ENCODE results near the gene NUDT14. TPM values are rescaled to one million over a fixed set of nuclear protein-coding genes. Genes with fewer than 3 reads are reported as not detected.

The NUDT14 gene
- total and polyA plus RNA-seq, 2 experiments from 2014 or later, result 14.8 to 38.4 TPM

DNA sequence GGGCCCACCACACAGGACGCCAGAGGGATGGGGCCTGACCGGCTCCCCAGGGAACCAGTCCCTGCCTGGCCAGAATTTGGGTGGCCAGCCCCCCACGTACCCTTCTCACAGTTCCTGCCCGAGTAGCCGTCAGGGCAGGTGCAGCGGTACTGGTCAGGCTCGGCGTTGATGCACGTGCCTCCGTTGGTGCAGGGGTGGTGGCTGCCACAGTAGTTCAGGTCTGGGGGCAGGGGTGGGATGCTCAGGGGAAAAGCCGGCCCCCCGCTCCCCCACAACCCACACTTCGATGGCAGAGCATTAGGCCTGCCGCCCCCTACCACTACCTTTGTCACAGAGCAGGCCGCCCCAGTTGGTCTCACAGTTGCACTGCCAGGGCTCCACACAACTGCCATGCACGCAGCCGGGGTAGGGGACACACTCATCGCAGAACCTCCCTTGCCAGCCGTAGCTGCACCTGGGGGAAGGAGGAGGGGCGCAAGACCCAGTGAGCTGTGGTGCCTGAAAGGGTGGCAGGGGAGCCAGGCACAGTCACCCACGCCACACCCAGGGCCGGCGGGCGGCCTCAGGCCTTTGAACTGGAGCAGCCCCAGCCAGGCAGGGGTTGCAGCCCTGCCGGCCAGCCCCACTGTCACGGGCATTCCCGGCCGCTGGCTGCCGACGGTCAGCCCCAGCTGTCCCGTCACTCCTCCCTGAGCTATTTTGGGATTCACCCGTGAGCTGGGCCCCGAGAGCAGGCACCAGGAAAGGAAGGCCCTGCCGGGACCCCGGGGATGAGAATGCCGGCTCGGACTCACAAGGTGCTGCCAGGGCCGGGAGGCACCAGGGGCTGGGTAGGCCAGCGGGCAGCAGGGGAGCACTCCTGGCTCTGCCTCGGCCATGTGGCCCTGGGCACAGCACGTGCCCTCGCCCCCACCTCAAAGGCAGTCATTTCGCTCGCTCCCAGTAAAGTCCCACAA lies 29.0 kb downstream of the NUDT14 start:
- peaks cover 2% of the 10 kb centered on the region; the same call in 1 of the 3 replicates for H3K4me1 Mint-ChIP-seq
- TF ChIP-seq CREB1 (CRISPR knock-in tag; IDR thresholded peaks at IDR 0.05; ENCODE audit: low read depth), result no peak
- TF ChIP-seq STAT1 (IDR thresholded peaks at IDR 0.05; ENCODE audit: unreplicated experiment), result no peak
- TF ChIP-seq, protein P1, sequence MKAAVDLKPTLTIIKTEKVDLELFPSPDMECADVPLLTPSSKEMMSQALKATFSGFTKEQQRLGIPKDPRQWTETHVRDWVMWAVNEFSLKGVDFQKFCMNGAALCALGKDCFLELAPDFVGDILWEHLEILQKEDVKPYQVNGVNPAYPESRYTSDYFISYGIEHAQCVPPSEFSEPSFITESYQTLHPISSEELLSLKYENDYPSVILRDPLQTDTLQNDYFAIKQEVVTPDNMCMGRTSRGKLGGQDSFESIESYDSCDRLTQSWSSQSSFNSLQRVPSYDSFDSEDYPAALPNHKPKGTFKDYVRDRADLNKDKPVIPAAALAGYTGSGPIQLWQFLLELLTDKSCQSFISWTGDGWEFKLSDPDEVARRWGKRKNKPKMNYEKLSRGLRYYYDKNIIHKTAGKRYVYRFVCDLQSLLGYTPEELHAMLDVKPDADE (IDR thresholded peaks at IDR 0.05), result no peak
- TF ChIP-seq NANOG (IDR thresholded peaks at IDR 0.05; ENCODE audit: borderline replicate concordance), result no peak
- TF ChIP-seq EZH2phosphoT487 (IDR thresholded peaks at IDR 0.05; ENCODE audit: unreplicated experiment), result no peak
- no peak for TF ChIP-seq JUNB (IDR thresholded peaks at IDR 0.05; ENCODE audit: unreplicated experiment)
- no peak for TF ChIP-seq ZNF114 (CRISPR knock-in tag; IDR thresholded peaks at IDR 0.05)
- TF ChIP-seq CTCF (conservative IDR thresholded peaks at IDR 0.05; ENCODE audit: low read depth in 2 of 2), result no peak
- TF ChIP-seq POLR2AphosphoS5 (IDR thresholded peaks at IDR 0.05; ENCODE audit: low read depth), result no peak
- TF ChIP-seq, protein P2, sequence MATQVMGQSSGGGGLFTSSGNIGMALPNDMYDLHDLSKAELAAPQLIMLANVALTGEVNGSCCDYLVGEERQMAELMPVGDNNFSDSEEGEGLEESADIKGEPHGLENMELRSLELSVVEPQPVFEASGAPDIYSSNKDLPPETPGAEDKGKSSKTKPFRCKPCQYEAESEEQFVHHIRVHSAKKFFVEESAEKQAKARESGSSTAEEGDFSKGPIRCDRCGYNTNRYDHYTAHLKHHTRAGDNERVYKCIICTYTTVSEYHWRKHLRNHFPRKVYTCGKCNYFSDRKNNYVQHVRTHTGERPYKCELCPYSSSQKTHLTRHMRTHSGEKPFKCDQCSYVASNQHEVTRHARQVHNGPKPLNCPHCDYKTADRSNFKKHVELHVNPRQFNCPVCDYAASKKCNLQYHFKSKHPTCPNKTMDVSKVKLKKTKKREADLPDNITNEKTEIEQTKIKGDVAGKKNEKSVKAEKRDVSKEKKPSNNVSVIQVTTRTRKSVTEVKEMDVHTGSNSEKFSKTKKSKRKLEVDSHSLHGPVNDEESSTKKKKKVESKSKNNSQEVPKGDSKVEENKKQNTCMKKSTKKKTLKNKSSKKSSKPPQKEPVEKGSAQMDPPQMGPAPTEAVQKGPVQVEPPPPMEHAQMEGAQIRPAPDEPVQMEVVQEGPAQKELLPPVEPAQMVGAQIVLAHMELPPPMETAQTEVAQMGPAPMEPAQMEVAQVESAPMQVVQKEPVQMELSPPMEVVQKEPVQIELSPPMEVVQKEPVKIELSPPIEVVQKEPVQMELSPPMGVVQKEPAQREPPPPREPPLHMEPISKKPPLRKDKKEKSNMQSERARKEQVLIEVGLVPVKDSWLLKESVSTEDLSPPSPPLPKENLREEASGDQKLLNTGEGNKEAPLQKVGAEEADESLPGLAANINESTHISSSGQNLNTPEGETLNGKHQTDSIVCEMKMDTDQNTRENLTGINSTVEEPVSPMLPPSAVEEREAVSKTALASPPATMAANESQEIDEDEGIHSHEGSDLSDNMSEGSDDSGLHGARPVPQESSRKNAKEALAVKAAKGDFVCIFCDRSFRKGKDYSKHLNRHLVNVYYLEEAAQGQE (IDR thresholded peaks at IDR 0.05; ENCODE audit: unreplicated experiment), result no peak
- TF ChIP-seq, protein P3, sequence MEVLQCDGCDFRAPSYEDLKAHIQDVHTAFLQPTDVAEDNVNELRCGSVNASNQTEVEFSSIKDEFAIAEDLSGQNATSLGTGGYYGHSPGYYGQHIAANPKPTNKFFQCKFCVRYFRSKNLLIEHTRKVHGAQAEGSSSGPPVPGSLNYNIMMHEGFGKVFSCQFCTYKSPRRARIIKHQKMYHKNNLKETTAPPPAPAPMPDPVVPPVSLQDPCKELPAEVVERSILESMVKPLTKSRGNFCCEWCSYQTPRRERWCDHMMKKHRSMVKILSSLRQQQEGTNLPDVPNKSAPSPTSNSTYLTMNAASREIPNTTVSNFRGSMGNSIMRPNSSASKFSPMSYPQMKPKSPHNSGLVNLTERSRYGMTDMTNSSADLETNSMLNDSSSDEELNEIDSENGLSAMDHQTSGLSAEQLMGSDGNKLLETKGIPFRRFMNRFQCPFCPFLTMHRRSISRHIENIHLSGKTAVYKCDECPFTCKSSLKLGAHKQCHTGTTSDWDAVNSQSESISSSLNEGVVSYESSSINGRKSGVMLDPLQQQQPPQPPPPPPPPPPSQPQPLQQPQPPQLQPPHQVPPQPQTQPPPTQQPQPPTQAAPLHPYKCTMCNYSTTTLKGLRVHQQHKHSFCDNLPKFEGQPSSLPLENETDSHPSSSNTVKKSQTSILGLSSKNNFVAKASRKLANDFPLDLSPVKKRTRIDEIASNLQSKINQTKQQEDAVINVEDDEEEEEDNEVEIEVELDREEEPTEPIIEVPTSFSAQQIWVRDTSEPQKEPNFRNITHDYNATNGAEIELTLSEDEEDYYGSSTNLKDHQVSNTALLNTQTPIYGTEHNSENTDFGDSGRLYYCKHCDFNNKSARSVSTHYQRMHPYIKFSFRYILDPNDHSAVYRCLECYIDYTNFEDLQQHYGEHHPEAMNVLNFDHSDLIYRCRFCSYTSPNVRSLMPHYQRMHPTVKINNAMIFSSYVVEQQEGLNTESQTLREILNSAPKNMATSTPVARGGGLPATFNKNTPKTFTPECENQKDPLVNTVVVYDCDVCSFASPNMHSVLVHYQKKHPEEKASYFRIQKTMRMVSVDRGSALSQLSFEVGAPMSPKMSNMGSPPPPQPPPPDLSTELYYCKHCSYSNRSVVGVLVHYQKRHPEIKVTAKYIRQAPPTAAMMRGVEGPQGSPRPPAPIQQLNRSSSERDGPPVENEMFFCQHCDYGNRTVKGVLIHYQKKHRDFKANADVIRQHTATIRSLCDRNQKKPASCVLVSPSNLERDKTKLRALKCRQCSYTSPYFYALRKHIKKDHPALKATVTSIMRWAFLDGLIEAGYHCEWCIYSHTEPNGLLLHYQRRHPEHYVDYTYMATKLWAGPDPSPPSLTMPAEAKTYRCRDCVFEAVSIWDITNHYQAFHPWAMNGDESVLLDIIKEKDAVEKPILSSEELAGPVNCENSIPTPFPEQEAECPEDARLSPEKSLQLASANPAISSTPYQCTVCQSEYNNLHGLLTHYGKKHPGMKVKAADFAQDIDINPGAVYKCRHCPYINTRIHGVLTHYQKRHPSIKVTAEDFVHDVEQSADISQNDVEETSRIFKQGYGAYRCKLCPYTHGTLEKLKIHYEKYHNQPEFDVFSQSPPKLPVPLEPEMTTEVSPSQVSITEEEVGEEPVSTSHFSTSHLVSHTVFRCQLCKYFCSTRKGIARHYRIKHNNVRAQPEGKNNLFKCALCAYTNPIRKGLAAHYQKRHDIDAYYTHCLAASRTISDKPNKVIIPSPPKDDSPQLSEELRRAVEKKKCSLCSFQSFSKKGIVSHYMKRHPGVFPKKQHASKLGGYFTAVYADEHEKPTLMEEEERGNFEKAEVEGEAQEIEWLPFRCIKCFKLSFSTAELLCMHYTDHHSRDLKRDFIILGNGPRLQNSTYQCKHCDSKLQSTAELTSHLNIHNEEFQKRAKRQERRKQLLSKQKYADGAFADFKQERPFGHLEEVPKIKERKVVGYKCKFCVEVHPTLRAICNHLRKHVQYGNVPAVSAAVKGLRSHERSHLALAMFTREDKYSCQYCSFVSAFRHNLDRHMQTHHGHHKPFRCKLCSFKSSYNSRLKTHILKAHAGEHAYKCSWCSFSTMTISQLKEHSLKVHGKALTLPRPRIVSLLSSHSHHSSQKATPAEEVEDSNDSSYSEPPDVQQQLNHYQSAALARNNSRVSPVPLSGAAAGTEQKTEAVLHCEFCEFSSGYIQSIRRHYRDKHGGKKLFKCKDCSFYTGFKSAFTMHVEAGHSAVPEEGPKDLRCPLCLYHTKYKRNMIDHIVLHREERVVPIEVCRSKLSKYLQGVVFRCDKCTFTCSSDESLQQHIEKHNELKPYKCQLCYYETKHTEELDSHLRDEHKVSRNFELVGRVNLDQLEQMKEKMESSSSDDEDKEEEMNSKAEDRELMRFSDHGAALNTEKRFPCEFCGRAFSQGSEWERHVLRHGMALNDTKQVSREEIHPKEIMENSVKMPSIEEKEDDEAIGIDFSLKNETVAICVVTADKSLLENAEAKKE (CRISPR knock-in tag; IDR thresholded peaks at IDR 0.05), result no peak
- TF ChIP-seq ZNF331 (CRISPR knock-in tag; IDR thresholded peaks at IDR 0.05; ENCODE audit: low read depth), result no peak
- no peak for TF ChIP-seq EZH2 (IDR thresholded peaks at IDR 0.05; ENCODE audit: low read depth, unreplicated experiment)
- no peak for DNase-seq (ENCODE audit: low spot score)

More for the DNA sequence above, 29.0 kb downstream of the NUDT14 start:
- Histone ChIP-seq H3K27me3 (ENCODE audit: insufficient read depth) (no peaks in the 10 kb centered on the region), H4K20me1 (replicated peaks; ENCODE audit: insufficient read depth) (no peaks in the 10 kb centered on the region), H3K79me2 (replicated peaks; ENCODE audit: insufficient read depth) (no peaks in the 10 kb centered on the region), H3K4me2 (no peak overlapping the region), H3K9me2 (ENCODE audit: insufficient read depth) (no peaks in the 10 kb centered on the region), H2AFZ (no peak overlapping the region), H3K27ac (ENCODE audit: low read depth) (no peak overlapping the region), H3K4me3 (no peak overlapping the region), H3K4me1 (ENCODE audit: insufficient read depth) (no peaks in the 10 kb centered on the region), H3F3A (replicated peaks; ENCODE audit: low read depth) (no peaks in the 10 kb centered on the region), H3K36me3 (ENCODE audit: insufficient read depth) (no peaks in the 10 kb centered on the region)
- Mint-ChIP-seq H3K27ac (no peak overlapping the region), H3K36me3 (ENCODE audit: low read depth) (no peaks in the 10 kb centered on the region), H3K4me3 (no peak overlapping the region), H3K9me3 (no peaks in the 10 kb centered on the region), H3K27me3 (ENCODE audit: insufficient read depth, low read depth, poor library complexity) (peaks cover 11% of the 10 kb centered on the region)
- no peak for ATAC-seq
